Sigmoid colon (tissue), 7 donors: Measurements from ENCODE around the gene FAM241A. TPM values are rescaled to one million over a fixed set of nuclear protein-coding genes. Genes with fewer than 3 reads are reported as not detected.
A peak's percentile ranks its signal among the peaks of the same experiment; 100 is the strongest.

Source experiments
- DNase-seq: peaks from one replicate; pipeline ENCODE4 v3.0.0-alpha.2; 2019
- H3K27ac ChIP-seq, 4 donors: fragments of 200-600 bp; sonication (generic); one replicate each; pipeline ENCODE4 v1.5.1; 2016 to 2019; ENCODE audit warnings: mild to moderate bottlenecking in 1 of 4
- H3K27me3 ChIP-seq, 3 donors: fragments of 200-600 bp; sonication (generic); one replicate each; pipeline ENCODE4 v1.5.1; 2019; ENCODE audit warnings: mild to moderate bottlenecking in 1 of 3
- H3K36me3 ChIP-seq, 4 donors: fragments of 200-600 bp; sonication (generic); one replicate each; pipeline ENCODE4 v1.5.1; 2016 to 2019
- H3K4me1 ChIP-seq, 4 donors: fragments of 200-600 bp; sonication (generic); one replicate each; pipeline ENCODE4 v1.5.1; 2017 to 2019
- H3K4me3 ChIP-seq, 4 donors: fragments of 200-600 bp; sonication (generic); one replicate each; pipeline ENCODE4 v1.5.1; 2017 to 2019; ENCODE audit warnings: mild to moderate bottlenecking in 2 of 4, moderate library complexity in 1 of 4
- H3K9me3 ChIP-seq, 4 donors: fragments of 200-600 bp in 3 of 4; sonication (generic) in 3 of 4; one replicate each; pipeline versions ENCODE4 v1.5.1 to v1.6.1; 2013 to 2019
- EP300 ChIP-seq, 4 donors: sonication (generic); formaldehyde crosslinking; IDR thresholded peaks; one replicate each; pipeline ENCODE4 v1.6.1; 2017; ENCODE audit warnings: antibody characterized with exemption in 4 of 4
- POLR2A ChIP-seq, 2 donors: fragments of 450-650 bp; IDR thresholded peaks; one replicate each; pipeline ENCODE4 v1.6.1; 2016; ENCODE audit warnings: antibody characterized with exemption in 2 of 2, mild to moderate bottlenecking in 2 of 2, moderate library complexity in 2 of 2
- POLR2AphosphoS5 ChIP-seq, 4 donors: sonication (generic); formaldehyde crosslinking; IDR thresholded peaks; one replicate each; pipeline ENCODE4 v1.6.1; 2017; ENCODE audit warnings: antibody characterized with exemption in 4 of 4
- WGBS, 2 donors: extraction: QIAGEN DNeasy Blood & Tissue Kit; methylation state at CpG; one replicate each; pipeline ENCODE4 v1.1.7; 2013; 5-methylcytosine and 5-hydroxymethylcytosine counted together
- intact Hi-C: fragments of 100-400 bp; cut with DNase I; formaldehyde crosslinking; loops from one replicate; pipeline ENCODE4 v1.15.1; 2023
- polyA plus RNA-seq, 3 donors: library from polyadenylated mRNA; stranded (reverse); fragments of 200-250 nt; gene quantifications; one replicate each; pipeline ENCODE4 v1.2.3, GENCODE V29; 2013
- total RNA-seq, 4 donors: library from RNA; depleted of rRNA; stranded (reverse); fragments of >200 nt; gene quantifications; one replicate each; pipeline ENCODE4 v1.1.0, GENCODE V29; 2016
- TF ChIP-seq, protein P1 (sequence below), 4 experiments: fragments of 450-650 bp in 3 of 4; fragments of 200-600 bp in 1 of 4; IDR thresholded peaks; one replicate each; pipeline ENCODE4 v1.5.1; 2016 to 2019; ENCODE audit warnings: antibody characterized with exemption in 4 of 4, mild to moderate bottlenecking in 3 of 4, moderate library complexity in 2 of 4
- donor health status: healthy with polysubstance abuse.
- donor health status: Bipolar disorder and iron deficiency.
- donor health status: healthy.

FAM241A gene
- total and polyA plus RNA-seq, 7 donors, result 1.2 to 3.7 (median 2.8) TPM

DNA sequence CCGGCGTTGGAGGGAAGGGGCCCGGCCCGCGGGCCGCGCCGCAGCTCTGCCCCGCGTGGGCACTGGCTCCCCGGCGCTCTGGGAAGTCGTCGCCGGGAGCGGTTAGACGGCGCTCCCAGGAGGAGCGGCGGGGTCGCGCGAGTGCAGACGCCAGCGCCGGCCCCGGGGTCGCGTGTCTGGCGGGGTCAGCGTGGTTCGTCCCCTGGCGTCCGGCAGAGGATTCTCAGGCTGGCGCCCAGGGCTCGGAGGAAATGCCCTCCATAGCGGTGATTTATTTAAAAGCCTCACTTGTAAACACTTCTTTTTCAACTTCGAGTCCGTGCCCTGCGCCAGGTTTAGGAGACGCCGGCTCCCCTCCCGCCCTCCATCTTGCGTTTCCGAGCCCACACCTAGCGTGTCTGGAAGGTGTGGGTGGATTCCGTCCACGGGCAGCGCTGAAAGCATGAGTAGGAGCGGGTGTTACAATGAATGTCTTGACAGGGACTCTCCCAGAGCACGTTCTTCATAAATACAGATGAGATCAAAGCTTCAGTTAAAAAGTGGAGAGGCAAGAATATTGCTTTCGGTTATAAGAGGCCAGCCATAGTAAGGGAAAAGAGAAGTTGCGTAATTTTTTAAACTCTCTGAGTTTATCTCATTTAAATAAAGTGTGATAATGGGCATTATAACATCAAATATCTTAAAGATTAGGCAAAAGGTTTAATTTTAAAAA, 692 bp downstream of the FAM241A start:
- TF ChIP-seq POLR2AphosphoS5 (IDR thresholded peaks at IDR 0.05) (no peak), POLR2A (IDR thresholded peaks at IDR 0.05) (no peak), EP300 (IDR thresholded peaks at IDR 0.05) (no peak)
- TF ChIP-seq, protein P1, sequence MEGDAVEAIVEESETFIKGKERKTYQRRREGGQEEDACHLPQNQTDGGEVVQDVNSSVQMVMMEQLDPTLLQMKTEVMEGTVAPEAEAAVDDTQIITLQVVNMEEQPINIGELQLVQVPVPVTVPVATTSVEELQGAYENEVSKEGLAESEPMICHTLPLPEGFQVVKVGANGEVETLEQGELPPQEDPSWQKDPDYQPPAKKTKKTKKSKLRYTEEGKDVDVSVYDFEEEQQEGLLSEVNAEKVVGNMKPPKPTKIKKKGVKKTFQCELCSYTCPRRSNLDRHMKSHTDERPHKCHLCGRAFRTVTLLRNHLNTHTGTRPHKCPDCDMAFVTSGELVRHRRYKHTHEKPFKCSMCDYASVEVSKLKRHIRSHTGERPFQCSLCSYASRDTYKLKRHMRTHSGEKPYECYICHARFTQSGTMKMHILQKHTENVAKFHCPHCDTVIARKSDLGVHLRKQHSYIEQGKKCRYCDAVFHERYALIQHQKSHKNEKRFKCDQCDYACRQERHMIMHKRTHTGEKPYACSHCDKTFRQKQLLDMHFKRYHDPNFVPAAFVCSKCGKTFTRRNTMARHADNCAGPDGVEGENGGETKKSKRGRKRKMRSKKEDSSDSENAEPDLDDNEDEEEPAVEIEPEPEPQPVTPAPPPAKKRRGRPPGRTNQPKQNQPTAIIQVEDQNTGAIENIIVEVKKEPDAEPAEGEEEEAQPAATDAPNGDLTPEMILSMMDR (IDR thresholded peaks at IDR 0.05), result peak in 2 of 4 experiments; percentile 10 to 24
- intact Hi-C loops, result loop anchor here (1.0 to 5.0 kb wide), 2 partner anchors 44 to 86 kb away; no protein-coding TSS in a partner anchor

DNA sequence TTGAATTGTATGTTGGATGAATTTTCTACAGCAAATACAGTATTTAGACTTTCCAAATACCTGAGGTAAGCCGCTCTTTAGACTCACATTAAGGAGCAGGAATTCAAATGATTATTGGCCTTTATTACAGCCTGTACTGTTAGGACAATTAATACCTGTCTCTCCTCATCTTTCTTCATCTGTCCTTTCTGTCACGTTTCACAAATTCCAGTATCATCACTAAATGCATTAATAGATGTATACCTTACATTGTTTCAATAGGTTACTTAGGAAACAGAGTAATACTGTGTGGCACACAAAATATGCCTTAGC, 1.2 kb downstream of the FAM241A start:
- no peaks in the 10 kb centered on the region for H3K27me3 ChIP-seq
- DNase-seq, result no peak
- intact Hi-C loops, result loop anchor here (5.0 kb wide), 1 partner anchor 44 kb away; no protein-coding TSS in a partner anchor
- H3K9me3 ChIP-seq, result no peaks in the 10 kb centered on the region
- TF ChIP-seq POLR2AphosphoS5 (IDR thresholded peaks at IDR 0.05) (no peak), POLR2A (IDR thresholded peaks at IDR 0.05) (no peak), EP300 (IDR thresholded peaks at IDR 0.05) (no peak)
- TF ChIP-seq, protein P1 (IDR thresholded peaks at IDR 0.05), result no peak
- H3K4me3 ChIP-seq, result peak overlapping the region; percentile 77 to 96 (median 92)
- peak overlapping the region; percentile 90 to 93 (median 91) for H3K27ac ChIP-seq
- WGBS, 2 donors, result 18 to 28% methylated on average over 2 of the region's 2 CpGs
- no peaks in the 10 kb centered on the region for H3K36me3 ChIP-seq
- H3K4me1 ChIP-seq, result peaks cover 0 to 12% (median 5%) of the 10 kb centered on the region in 4 donors

More for the DNA sequence above, 692 bp downstream of the FAM241A start:
- Histone ChIP-seq H3K9me3 (no peaks in the 10 kb centered on the region), H3K4me1 (peaks cover 0 to 12% (median 5%) of the 10 kb centered on the region in 4 donors), H3K36me3 (no peaks in the 10 kb centered on the region), H3K27ac (peak overlapping the region; percentile 90 to 93 (median 91)), H3K27me3 (no peaks in the 10 kb centered on the region), H3K4me3 (peak overlapping the region; percentile 77 to 96 (median 92))
- 0% methylated on average over 53 of the region's 53 CpGs for WGBS, 2 donors
- peak; percentile 66 for DNase-seq

DNA sequence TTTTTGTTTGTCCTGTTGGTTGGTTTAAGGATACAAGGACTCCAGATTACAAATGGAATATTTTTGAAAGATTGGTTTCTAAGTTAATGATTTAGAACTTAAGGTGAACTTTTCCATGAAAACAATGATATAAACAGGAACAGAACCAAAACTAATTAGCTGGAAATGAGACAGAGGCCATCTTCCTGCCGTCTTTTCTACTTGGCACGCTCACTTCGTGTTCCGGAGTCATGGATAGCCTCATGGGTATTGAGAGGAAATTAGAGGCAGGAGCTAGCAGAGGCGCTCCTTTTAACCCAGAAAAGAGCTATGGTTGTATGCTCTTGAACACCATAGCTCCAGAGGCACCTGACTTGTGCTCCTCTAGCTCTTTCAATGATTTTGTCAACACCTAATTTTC, 2.4 kb downstream of the FAM241A start:
- 67 to 87% methylated on average over 5 of the region's 5 CpGs for WGBS, 2 donors
- intact Hi-C loops, result loop anchor here (5.0 kb wide), 1 partner anchor 45 kb away; no protein-coding TSS in a partner anchor
- DNase-seq, result no peak
- peaks cover 0 to 12% (median 5%) of the 10 kb centered on the region in 4 donors for H3K4me1 ChIP-seq
- H3K27ac ChIP-seq, result peak overlapping the region in 1 of 4 donors; percentile 90
- TF ChIP-seq POLR2AphosphoS5 (IDR thresholded peaks at IDR 0.05) (no peak), EP300 (IDR thresholded peaks at IDR 0.05) (no peak), POLR2A (IDR thresholded peaks at IDR 0.05) (no peak)
- TF ChIP-seq, protein P1 (IDR thresholded peaks at IDR 0.05), result no peak
- no peaks in the 10 kb centered on the region for H3K36me3 ChIP-seq
- no peaks in the 10 kb centered on the region for H3K27me3 ChIP-seq
- H3K4me3 ChIP-seq, result peak overlapping the region in 1 of 4 donors; percentile 2
- no peaks in the 10 kb centered on the region for H3K9me3 ChIP-seq

DNA sequence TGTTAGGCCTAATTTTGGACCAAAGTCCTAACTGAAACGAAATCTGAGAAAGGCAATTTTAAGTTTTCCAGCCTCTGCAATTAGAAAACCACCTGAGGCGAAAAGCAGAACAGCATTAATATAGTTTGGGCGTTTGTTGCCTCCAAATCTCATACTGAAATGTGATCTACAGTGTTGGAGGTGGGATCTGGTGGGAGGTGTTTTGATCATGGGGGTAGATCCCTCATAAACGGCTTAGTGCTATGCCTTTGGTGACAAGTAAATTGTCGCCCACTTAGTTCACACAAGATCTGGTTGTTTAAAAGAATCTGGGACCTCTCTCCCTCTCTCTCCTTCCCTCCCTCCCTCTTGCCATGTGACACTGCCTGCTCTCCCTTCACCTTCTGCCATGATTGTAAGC, 5.7 kb downstream of the FAM241A start:
- Histone ChIP-seq H3K36me3 (no peaks in the 10 kb centered on the region), H3K27ac (no peak overlapping the region), H3K4me3 (no peak overlapping the region), H3K4me1 (peaks cover 0 to 12% (median 5%) of the 10 kb centered on the region in 4 donors), H3K9me3 (no peaks in the 10 kb centered on the region), H3K27me3 (no peaks in the 10 kb centered on the region)
- TF ChIP-seq, protein P1 (IDR thresholded peaks at IDR 0.05), result no peak
- no peak for TF ChIP-seq POLR2AphosphoS5 (IDR thresholded peaks at IDR 0.05)
- WGBS, 2 donors, result 89% methylated on average over 5 of the region's 5 CpGs
- DNase-seq, result no peak
- intact Hi-C loops, result no loop called here
